GM18909 (cell line): ENCODE results near the gene GABRA5.

Source experiments
- ATAC-seq: cut with Tn5 transposase; IDR thresholded peaks from one replicate; pipeline ENCODE4 v1.9.1; 2021; ENCODE audit warnings: mild to moderate bottlenecking; ENCODE audit not compliant: unreplicated experiment, poor library complexity

GABRA5 gene

GRCh38 chr15:26974120-26974780, 107.4 kb downstream of the GABRA5 start:
- ATAC-seq: no peak

GRCh38 chr15:26981492-26981891, 114.6 kb downstream of the GABRA5 start:
- no peak for ATAC-seq

GRCh38 chr15:26983822-26984221, 117.0 kb downstream of the GABRA5 start:
- ATAC-seq: no peak

GRCh38 chr15:26985050-26985449, 118.2 kb downstream of the GABRA5 start:
- ATAC-seq: no peak

GRCh38 chr15:26996250-26996649, 129.4 kb downstream of the GABRA5 start:
- no peak for ATAC-seq
